Endodermal cell (in vitro differentiated cells): Measurements from ENCODE around the gene AADAT. TPM values are rescaled to one million over a fixed set of nuclear protein-coding genes. Genes with fewer than 3 reads are reported as not detected.

Source experiments
- DNase-seq: peaks from one replicate; pipeline ENCODE4 v3.0.0-alpha.2; 2017
- H3K27ac ChIP-seq: 2 replicates; pipeline ENCODE4 v1.5.1; 2013; ENCODE audit warnings: mild to moderate bottlenecking, low read depth, low read length, moderate library complexity
- H3K27me3 ChIP-seq: 2 replicates; pipeline ENCODE4 v1.6.1; 2013; ENCODE audit warnings: mild to moderate bottlenecking, low read length, moderate library complexity; ENCODE audit not compliant: insufficient read depth, control insufficient read depth, poor library complexity, severe bottlenecking
- H3K36me3 ChIP-seq: 2 replicates; pipeline ENCODE4 v1.7.0; 2013; ENCODE audit warnings: mild to moderate bottlenecking, low read length, moderate library complexity; ENCODE audit not compliant: control insufficient read depth, insufficient read depth
- H3K4me1 ChIP-seq: one replicate; pipeline ENCODE4 v1.7.0; 2013; ENCODE audit warnings: low read length; ENCODE audit not compliant: control insufficient read depth, insufficient read depth
- H3K4me3 ChIP-seq: 2 replicates; pipeline ENCODE4 v1.5.1; 2013; ENCODE audit warnings: mild to moderate bottlenecking, low read length, moderate library complexity
- H3K9ac ChIP-seq: 2 replicates; pipeline ENCODE4 v1.6.1; 2013; ENCODE audit warnings: mild to moderate bottlenecking, low read length, moderate library complexity; ENCODE audit not compliant: poor library complexity, severe bottlenecking; ENCODE audit errors: extremely low read depth
- H3K9me3 ChIP-seq: 2 replicates; pipeline ENCODE4 v1.6.1; 2013; ENCODE audit warnings: mild to moderate bottlenecking, low read length, moderate library complexity; ENCODE audit not compliant: control insufficient read depth
- H3K27ac Mint-ChIP-seq: 2 replicates; pipeline ENCODE4 v1.8.0; 2020; ENCODE audit warnings: mixed read lengths
- H3K27me3 Mint-ChIP-seq: 2 replicates; pipeline ENCODE4 v1.8.0; 2021; ENCODE audit warnings: mild to moderate bottlenecking, mixed read lengths; ENCODE audit not compliant: insufficient read depth
- H3K36me3 Mint-ChIP-seq: 2 replicates; pipeline ENCODE4 v1.8.0; 2020; ENCODE audit warnings: low read depth, mixed read lengths
- H3K4me1 Mint-ChIP-seq: 2 replicates; pipeline ENCODE4 v1.8.0; 2020; ENCODE audit warnings: mixed read lengths
- H3K4me3 Mint-ChIP-seq: 2 replicates; pipeline ENCODE4 v1.8.0; 2020; ENCODE audit warnings: mild to moderate bottlenecking, moderate library complexity, mixed read lengths
- H3K9me3 Mint-ChIP-seq: 2 replicates; pipeline ENCODE4 v1.8.0; 2020; ENCODE audit warnings: mild to moderate bottlenecking, mixed read lengths
- WGBS, 2 experiments: methylation state at CpG; one replicate each; pipeline versions ENCODE4 v1.1.5 to v1.1.7; 2013; ENCODE audit warnings: missing lambda C conversion rate in 2 of 2, mixed read lengths in 1 of 2; ENCODE audit not compliant: insufficient coverage in 1 of 2, insufficient read length in 1 of 2; 5-methylcytosine and 5-hydroxymethylcytosine counted together
- total RNA-seq, 2 donors: library from RNA; stranded (reverse); fragmentation: NEBNext Ultra II Directional in 1 of 2; extraction: Animal tissue kit (Norgen Biotek cat#: 25700) in 1 of 2; gene quantifications; 2 replicates in 1 of 2; 3 replicates in 1 of 2; pipeline ENCODE4 v1.2.1, GENCODE V29; 2021
- TF ChIP-seq, protein P1 (sequence below): fragments of 200-600 bp; sonication (generic); conservative IDR thresholded peaks from 2 replicates; pipeline ENCODE4 v1.5.0; 2021; ENCODE audit warnings: antibody characterized with exemption, mild to moderate bottlenecking

Gene AADAT
- total RNA-seq, 2 donors from 2014 or later = 34.4 to 42.3 TPM

DNA sequence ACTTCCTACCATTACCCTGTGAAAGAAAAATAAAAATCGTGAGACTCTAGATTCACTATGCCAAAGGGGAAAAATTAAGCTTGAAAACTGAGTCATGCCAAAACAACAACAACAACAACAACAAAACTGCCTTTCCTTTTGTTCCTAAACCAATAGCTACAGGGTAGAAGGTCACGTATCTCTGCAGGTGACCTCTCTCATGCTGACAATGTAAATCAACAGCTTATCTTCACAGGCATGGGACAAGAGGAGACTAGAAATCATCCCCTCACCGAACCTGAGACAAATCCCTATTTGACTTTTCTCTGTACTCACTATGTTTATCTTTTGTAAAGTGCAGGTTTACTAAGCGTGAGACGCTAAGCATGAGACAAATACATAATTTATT is 20.5 kb upstream of the AADAT start:
- Mint-ChIP-seq H3K27ac (peak overlapping the region; percentile 92), H3K9me3 (peaks cover 18% of the 10 kb centered on the region), H3K4me3 (peak overlapping the region; percentile 12), H3K4me1 (peaks cover 48% of the 10 kb centered on the region), H3K27me3 (no peaks in the 10 kb centered on the region), H3K36me3 (no peaks in the 10 kb centered on the region)
- Histone ChIP-seq H3K9me3 (peaks cover 34% of the 10 kb centered on the region), H3K9ac (peak overlapping the region; percentile 38), H3K36me3 (no peaks in the 10 kb centered on the region), H3K4me1 (peaks cover 12% of the 10 kb centered on the region), H3K4me3 (peak overlapping the region; percentile 31), H3K27me3 (no peaks in the 10 kb centered on the region), H3K27ac (no peak overlapping the region)
- peak; percentile 78 for DNase-seq
- WGBS, 2 experiments = 34 to 48% methylated on average over 4 to 5 of the region's 5 CpGs
- TF ChIP-seq, protein P1, sequence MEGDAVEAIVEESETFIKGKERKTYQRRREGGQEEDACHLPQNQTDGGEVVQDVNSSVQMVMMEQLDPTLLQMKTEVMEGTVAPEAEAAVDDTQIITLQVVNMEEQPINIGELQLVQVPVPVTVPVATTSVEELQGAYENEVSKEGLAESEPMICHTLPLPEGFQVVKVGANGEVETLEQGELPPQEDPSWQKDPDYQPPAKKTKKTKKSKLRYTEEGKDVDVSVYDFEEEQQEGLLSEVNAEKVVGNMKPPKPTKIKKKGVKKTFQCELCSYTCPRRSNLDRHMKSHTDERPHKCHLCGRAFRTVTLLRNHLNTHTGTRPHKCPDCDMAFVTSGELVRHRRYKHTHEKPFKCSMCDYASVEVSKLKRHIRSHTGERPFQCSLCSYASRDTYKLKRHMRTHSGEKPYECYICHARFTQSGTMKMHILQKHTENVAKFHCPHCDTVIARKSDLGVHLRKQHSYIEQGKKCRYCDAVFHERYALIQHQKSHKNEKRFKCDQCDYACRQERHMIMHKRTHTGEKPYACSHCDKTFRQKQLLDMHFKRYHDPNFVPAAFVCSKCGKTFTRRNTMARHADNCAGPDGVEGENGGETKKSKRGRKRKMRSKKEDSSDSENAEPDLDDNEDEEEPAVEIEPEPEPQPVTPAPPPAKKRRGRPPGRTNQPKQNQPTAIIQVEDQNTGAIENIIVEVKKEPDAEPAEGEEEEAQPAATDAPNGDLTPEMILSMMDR = no peak

DNA sequence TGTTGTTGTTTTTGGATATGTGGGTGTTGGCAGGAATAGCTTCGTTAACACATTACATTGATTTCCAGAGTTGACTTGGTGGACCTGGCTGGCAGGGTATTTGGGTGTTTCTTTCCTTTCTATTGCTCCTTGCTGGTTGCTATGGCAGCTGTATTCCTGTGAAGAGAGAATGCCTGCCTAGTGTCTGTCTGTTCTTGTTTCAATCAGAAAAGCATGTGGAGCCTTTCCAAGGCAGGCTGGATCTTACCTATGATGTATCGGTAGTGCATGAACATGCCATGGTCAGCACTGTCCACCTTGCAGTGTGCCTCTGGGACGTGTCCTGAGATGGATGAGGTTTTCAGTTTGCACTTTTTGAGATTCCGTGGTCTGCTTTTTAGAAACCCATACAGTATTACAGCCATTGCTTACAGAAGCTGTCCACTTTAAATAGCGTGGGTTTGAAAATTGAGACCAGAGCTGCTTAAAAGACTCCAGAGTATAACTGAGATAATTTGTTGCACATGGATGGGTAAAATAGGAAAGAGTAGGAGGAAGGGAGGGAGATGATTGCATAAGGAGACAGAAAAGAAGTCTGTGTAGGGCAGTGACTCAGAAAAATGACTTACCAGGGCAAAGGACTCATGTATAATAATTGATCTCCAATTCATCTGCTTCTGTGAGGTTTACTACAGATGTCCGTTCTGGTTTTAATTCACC is 20.0 kb upstream of the AADAT start:
- Histone ChIP-seq H3K4me3 (peak overlapping the region; percentile 31), H3K36me3 (no peaks in the 10 kb centered on the region), H3K9me3 (peaks cover 28% of the 10 kb centered on the region), H3K27ac (no peak overlapping the region), H3K9ac (peak overlapping the region; percentile 38), H3K4me1 (peaks cover 12% of the 10 kb centered on the region), H3K27me3 (no peaks in the 10 kb centered on the region)
- TF ChIP-seq, protein P1 = no peak
- peaks cover 48% of the 10 kb centered on the region for H3K4me1 Mint-ChIP-seq
- peak; percentile 57 for DNase-seq
- H3K27me3 Mint-ChIP-seq = no peaks in the 10 kb centered on the region
- H3K4me3 Mint-ChIP-seq = peak overlapping the region; percentile 12
- H3K27ac Mint-ChIP-seq = peak overlapping the region; percentile 92
- 71 to 78% methylated on average over 4 to 6 of the region's 6 CpGs for WGBS, 2 experiments
- H3K9me3 Mint-ChIP-seq = peaks cover 13% of the 10 kb centered on the region
- no peaks in the 10 kb centered on the region for H3K36me3 Mint-ChIP-seq

DNA sequence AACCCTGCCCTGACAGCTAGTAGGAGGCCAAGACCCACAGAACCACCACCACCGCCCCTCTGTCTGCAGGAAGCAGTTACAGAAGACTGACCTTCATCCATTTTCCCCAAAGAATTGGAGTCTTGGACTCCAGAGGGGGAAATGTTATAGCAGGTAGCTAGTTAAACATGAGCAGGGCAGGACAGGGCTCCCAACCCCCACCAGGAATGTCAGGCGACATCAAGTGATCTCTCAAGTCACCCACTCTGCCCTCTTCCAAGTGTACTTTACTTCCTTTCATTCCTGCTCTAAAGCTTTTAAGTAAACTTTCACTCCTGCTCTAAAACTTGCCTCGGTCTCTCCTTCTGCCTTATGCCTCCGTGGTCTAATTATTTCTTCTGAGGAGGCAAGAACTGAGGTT is 17.1 kb upstream of the AADAT start:
- Histone ChIP-seq H3K9ac (no peak overlapping the region), H3K36me3 (no peaks in the 10 kb centered on the region), H3K27ac (no peak overlapping the region), H3K9me3 (peaks cover under 1% of the 10 kb centered on the region), H3K4me1 (peaks cover 9% of the 10 kb centered on the region), H3K4me3 (no peak overlapping the region), H3K27me3 (no peaks in the 10 kb centered on the region)
- WGBS, 2 experiments = 86 to 100% methylated on average over 2 to 4 of the region's 4 CpGs
- peak overlapping the region; percentile 56 for H3K27ac Mint-ChIP-seq
- peaks cover 4% of the 10 kb centered on the region for H3K9me3 Mint-ChIP-seq
- H3K27me3 Mint-ChIP-seq = no peaks in the 10 kb centered on the region
- H3K36me3 Mint-ChIP-seq = no peaks in the 10 kb centered on the region
- H3K4me1 Mint-ChIP-seq = peaks cover 50% of the 10 kb centered on the region
- DNase-seq = no peak
- H3K4me3 Mint-ChIP-seq = no peak overlapping the region
- TF ChIP-seq, protein P1 = no peak
